GM18502 (cell line): ENCODE results near the gene SLAMF9.

Experiments used
- ATAC-seq: cut with Tn5 transposase; IDR thresholded peaks from one replicate; pipeline ENCODE4 v1.9.1; 2021; ENCODE audit warnings: mild to moderate bottlenecking; ENCODE audit not compliant: unreplicated experiment, poor library complexity

SLAMF9 gene

DNA sequence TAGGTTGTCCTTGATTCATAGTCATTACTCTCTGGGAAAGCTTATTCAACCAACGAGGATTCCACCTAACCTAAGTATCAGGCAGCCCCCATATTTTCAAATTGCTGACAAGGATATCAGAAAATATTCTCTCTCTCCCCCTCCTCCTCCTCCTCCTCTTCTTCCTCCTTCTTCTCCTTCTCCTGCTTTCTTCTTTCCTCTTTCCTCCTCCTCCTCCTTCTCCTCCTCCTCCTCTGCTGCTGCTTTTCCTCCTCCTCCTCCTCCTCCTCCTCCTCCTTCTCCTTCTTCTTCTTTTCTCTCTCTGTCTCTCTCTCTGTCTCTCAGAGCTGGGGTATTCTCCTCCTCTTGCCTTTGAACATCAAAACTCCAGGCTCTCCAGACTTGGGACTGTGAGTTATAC, 6.1 kb downstream of the SLAMF9 start:
- no peak for ATAC-seq

- ATAC-seq, result no peak
These were observed 7.5 kb downstream of the SLAMF9 start for GRCh38 chr1:159946242-159947187.

GRCh38 chr1:159945483-159946241, 8.4 kb downstream of the SLAMF9 start, which contains the start of gene IGSF9:
TSS of gene IGSF9 (minus strand) at chr1:159945613. CDS start at chr1:159943454, 2,159 bp downstream.
- peak; percentile 67 for ATAC-seq

DNA sequence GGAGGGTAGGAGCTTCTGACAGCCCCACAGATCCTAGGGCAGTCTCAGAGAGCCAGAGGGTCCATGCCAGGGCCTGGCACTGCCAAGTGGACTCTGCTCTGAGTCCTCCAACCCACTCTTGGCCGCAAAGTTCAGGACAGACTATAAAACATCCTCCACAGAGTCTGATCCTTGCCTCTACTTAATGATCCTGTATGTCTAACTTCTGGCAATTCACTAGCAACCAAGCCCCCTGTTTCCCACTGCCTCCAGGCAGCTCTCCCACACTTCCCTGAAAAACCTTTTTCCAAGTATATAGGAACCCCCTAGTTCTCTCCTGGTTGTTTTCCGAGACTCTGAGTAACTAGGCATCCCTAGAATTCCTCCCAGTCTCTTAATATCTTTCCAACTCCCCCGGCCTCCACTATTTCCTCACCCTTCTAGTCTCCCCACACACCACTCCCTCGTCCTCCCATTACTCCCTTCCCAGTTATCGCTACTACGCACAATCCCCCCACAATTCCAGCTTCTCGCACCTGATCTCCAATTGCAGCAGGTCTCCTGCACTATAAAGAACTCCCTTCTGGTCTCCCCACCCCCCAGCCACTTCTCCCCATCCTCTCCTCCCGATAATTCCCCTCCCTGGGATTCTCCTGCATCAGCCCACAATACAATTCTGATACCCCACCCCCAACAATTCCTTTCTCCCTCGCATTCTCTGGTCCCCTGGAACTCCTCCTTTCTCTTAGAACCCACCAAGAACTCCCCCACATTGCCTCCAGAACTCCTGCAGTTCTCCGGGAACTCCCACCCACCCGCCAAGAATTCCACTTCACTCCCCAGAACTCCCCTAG, 9.2 kb downstream of the SLAMF9 start:
- ATAC-seq, result no peak

DNA sequence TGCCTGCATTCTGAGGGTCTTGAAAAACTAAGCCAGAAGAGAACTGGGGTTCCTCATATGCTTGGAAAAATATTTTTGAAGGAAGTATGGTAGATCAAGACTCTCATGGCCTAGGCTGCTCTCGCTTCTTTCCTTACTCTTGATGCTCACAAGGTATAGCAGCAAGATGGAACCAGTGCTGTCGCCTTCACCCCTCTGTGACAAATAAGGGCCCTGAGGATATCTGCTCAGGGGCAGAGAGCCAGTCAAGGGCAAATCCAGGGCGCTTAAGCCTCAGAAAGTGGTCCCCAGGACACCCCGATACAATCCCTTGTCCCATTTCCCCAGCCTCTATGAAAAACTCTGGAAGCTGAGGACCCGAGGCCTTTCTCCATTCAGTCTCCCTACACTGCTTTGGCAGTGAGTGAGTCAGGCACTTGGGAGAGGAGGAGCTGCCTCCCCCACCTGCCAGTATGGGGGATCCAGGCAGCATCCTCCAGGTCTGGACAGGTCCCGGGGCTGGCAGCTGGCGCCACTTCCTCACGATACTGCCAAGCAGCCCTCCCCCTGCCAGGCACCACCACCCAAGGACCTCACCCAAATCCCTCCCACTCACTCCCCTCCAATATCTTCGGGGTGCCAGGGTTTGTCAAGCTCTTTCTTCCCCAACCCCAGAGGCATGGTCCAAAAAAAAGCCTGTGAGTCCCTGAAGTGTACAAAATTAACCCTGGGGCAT, 10.0 kb downstream of the SLAMF9 start:
- ATAC-seq, result no peak

GRCh38 chr1:159943278-159943640, 10.8 kb downstream of the SLAMF9 start:
- ATAC-seq, result no peak

GRCh38 chr1:159942632-159943277, 11.3 kb downstream of the SLAMF9 start:
- no peak for ATAC-seq

DNA sequence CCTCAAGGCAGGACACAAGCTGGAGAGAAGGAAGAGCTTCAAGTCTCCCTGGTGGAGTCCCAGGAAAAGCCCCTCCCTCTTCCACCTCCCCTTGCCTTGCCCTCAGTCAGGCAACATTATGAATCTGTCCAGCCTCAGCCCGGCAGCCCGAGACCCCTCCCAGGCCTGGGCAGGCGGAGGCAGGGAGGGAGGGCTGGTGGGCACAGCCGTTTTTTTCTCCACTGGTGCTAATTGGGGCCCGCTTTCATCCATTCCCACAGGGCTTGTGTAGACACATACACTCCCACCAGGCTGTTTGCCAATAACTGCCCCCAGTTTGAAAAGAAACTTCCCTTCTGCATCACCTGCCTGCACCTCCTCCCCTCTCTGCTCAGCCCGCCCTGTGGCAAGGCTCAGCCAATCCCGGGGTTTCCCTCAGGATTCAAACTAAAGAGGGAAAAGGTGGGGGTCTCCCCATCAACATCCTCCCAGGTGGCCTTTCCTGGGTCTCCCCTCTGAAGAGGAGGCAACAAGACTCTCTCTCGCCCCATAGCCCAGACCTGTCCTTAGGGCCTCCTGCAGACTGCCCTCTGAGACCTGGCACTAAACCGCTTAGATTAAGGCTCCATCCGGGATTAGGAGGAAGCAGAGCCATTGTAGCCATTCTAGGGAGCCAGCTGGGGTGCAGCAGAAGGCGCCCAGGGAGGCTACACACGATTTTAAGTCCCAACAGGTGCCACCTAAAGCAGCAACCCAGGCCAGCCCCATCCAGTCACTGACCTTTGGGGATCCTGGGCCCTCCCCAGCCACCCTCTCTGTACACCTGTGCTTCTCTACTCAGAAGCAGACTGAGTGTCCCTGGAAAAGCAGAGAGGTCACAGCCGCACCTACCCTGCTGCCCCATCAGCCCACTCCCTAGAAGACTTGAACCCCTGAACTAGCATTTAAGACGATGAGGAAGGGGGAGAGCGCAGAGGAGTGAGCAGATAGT, 12.2 kb downstream of the SLAMF9 start:
- ATAC-seq, result no peak

DNA sequence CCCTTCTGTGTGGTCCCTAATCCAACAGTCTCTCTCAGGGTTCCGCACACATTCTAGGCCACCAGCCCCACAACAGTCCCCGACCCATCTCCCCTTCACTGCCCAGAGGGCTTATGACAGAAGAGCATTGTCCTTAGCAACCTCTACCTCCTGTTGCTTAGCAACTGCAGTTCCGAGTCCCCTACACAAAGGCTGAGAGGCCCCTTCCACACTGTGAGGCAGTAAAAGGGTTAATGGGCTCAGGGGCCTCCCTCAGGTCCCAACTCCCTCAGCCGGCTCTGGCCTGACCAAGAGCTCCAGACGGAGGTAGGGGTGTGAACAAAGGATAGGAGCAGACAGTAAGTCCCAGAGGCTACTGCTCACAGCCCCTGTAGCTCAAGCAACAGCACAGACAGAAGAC, 12.9 kb downstream of the SLAMF9 start:
- ATAC-seq, result no peak

GRCh38 chr1:159940006-159940620, 13.9 kb downstream of the SLAMF9 start:
- no peak for ATAC-seq

GRCh38 chr1:159939678-159940002, 14.4 kb downstream of the SLAMF9 start:
- ATAC-seq, result no peak

DNA sequence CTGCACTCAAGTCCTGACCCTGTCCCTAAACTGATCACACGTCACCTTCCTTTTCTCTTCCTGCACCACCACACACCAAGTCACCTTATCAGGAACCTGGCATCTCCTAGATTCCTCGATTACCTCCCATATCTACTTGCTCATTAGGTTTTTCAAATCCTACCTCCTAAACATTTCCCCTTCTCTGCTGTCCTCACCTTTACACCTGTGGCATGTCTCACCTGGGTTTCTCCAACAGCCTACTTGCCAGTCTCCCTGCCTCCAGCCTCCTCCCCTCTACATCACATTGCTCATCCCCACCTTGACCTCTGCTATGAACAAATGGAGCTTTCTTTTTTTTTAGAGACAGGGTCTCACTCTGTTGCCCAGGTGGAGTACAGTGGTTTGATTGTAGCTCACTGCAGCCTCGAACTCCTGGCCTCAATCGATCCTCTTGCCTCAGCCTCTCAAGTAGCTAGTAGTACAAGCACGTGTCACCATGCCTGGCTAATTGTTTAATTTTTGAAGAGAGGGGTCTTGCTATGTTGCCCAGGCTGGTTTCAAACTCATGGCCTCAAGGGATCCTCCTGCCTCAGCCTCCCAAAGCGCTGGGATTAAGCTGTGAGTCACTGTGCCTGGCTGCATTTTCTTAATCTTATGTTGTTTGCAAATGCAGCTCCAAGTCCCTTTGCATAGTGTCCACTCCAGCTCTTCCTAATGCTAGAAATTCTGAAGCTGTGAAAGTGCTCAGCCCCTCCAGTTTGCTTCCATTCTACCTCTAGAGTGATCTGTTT, 14.9 kb downstream of the SLAMF9 start:
- ATAC-seq, result no peak

- ATAC-seq, result no peak
These were observed 15.7 kb downstream of the SLAMF9 start for GRCh38 chr1:159938211-159938852.

- ATAC-seq, result no peak
These were observed 16.8 kb downstream of the SLAMF9 start for GRCh38 chr1:159937054-159937750.

DNA sequence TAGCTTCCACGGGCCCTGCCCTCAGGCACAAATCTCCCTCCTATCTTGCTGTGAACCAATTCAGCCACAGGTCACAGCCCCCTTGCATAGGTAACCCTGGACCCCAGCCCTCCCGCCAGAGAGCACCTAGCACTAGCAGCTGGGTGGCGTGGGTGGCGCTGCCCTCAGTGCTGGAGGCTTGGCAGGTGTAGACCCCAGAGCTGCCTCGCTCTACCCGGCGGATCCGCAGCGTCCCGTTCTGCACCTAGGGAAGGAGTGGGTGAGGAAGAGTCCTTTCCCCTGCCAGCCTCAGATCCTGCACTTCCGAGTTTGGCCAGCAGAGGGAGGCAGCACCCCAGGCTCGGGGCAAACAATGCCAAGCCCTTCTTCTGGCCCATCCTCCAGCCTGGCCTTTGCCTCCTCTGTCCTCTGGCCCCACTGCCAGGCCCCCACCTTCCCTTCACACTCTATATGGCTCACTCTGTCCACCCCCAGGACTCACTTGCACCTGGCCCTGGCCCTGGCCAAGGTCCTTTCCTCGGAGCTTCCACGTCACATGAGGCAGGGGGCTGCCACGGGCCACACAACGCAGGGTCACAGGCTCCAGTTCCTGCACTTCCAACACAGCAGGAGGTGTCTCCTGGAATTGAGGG, 17.6 kb downstream of the SLAMF9 start:
- no peak for ATAC-seq
